Middle frontal gyrus (tissue), 1 donor: ENCODE results near the gene KLRD1.
"Not testable (repeated sequence)": the region's sequence is repeated elsewhere in the genome, so short reads cannot be mapped to it uniquely, and the experiment has no call there.

Experiments
- DNase-seq: peaks from one replicate; pipeline ENCODE4 v3.0.0-alpha.2; 2015; ENCODE audit warnings: low spot score; ENCODE audit errors: extremely low spot score

KLRD1 gene

GRCh38 chr12:10368206-10369171, 60.8 kb downstream of the KLRD1 start:
- no peak for DNase-seq

GRCh38 chr12:10369557-10370415, 62.1 kb downstream of the KLRD1 start:
- DNase-seq = no peak

DNA sequence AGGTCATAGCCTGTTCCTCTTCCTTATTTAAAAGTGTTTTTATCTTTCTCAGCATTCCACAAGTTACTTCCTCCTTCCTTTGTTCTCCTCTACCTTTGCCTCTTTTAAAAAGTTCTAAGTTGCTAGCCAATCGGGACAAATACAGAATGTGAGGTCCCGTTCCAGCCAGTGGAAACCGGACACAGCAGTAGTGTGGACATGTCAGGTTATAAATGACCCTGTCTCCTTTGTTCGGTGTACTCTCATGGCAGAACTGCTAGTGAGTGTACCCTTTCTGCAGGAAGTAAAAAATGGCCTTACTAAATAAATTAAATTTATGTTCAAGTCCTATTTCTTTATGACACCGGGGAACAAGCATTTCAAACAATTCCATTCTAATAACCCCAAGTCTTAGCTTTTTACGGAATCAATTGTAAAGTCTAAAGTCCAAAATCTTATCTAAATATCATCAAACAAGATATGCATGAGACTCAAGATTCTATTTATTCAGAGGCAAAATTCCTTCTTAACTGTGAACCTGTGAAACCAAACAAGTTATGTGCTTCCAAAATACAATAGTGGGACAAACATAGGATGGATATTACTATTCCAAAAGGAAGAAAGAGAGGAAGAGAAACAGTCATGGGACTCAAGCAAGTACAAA, 64.3 kb downstream of the KLRD1 start:
- DNase-seq = not testable (repeated sequence)

- DNase-seq = no peak
These were observed 64.9 kb downstream of the KLRD1 start for GRCh38 chr12:10372559-10372958.

- no peak for DNase-seq
These were observed 67.0 kb downstream of the KLRD1 start for GRCh38 chr12:10374624-10375018.

DNA sequence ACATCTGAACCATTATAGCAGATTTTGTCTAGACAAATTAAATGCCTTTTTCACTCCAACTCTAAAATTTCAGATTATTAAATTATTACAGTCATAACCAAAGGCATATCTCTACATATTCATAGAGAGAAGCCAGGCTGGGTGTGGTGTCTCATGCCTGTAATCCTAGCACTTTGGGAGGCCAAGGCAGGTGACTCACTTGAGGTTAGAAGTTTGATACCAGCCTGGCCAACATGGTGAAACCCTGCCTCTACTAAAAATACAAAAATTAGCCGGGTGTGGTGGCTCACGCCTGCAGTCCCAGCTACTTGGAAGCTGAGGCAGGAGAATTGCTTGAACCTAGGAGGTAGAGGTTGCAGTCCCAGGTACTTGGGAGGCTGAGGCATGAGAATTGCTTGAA, 71.1 kb downstream of the KLRD1 start:
- DNase-seq = not testable (repeated sequence)
